Parathyroid adenoma (tissue), 2 donors: ENCODE results near the gene CDC25B.

ENCODE experiments used
- H2AFZ ChIP-seq: fragments of 300-600 bp; sonication (generic); one replicate; pipeline ENCODE4 v1.7.0; 2017; ENCODE audit warnings: antibody characterized with exemption, mild to moderate bottlenecking
- H3K27ac ChIP-seq: fragments of 300-600 bp; sonication (generic); one replicate; pipeline ENCODE4 v1.7.0; 2017
- H3K27me3 ChIP-seq: fragments of 300-600 bp; sonication (generic); one replicate; pipeline ENCODE4 v1.7.0; 2017; ENCODE audit warnings: low read length; ENCODE audit not compliant: control insufficient read depth, insufficient read depth
- H3K36me3 ChIP-seq: fragments of 300-600 bp; sonication (generic); one replicate; pipeline ENCODE4 v1.7.0; 2017; ENCODE audit warnings: low read length; ENCODE audit not compliant: control insufficient read depth, insufficient read depth
- H3K4me1 ChIP-seq: fragments of 300-600 bp; sonication (generic); one replicate; pipeline ENCODE4 v1.7.0; 2017; ENCODE audit warnings: control low read depth
- H3K4me2 ChIP-seq: fragments of 300-600 bp; sonication (generic); one replicate; pipeline ENCODE4 v1.7.0; 2017; ENCODE audit warnings: low read length
- H3K4me3 ChIP-seq: fragments of 300-600 bp; sonication (generic); one replicate; pipeline ENCODE4 v1.7.0; 2017; ENCODE audit warnings: low read depth, low read length
- H3K79me2 ChIP-seq: fragments of 300-600 bp; sonication (generic); one replicate; pipeline ENCODE4 v1.7.0; 2017; ENCODE audit warnings: control low read depth
- H3K9ac ChIP-seq: fragments of 300-600 bp; sonication (generic); one replicate; pipeline ENCODE4 v1.7.0; 2017; ENCODE audit warnings: mild to moderate bottlenecking
- H3K9me3 ChIP-seq: fragments of 300-600 bp; sonication (generic); one replicate; pipeline ENCODE4 v1.7.0; 2017; ENCODE audit warnings: low read length; ENCODE audit not compliant: control insufficient read depth
- TF ChIP-seq, protein P1 (sequence below): fragments of 300-600 bp; sonication (generic); IDR thresholded peaks from one replicate; pipeline ENCODE4 v1.7.0; 2017; ENCODE audit warnings: antibody characterized with exemption, mild to moderate bottlenecking
- donor health status: primary hyperparathyroidism.

The CDC25B gene

DNA sequence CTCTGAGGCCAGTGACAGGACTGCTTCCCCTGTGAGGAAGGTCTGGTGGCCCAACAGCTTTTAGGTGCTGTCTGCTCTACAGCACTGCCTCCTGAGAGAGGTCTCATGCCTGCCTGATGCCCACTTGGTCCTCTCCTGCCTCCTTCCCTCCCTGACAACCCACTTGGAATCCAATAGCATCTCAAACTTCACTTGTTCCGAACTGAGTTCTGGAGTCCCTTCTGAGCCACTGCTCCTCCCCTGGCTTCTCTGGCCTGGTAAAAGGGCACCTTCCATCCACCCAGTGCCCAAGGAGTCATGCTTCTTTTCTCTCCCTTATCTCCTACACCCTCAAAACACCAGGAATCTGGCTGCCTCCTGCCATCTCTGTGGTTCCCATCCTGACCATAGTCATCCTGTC lies 52.5 kb downstream of the CDC25B start:
- H3K4me2 ChIP-seq = no peak overlapping the region
- TF ChIP-seq, protein P1, sequence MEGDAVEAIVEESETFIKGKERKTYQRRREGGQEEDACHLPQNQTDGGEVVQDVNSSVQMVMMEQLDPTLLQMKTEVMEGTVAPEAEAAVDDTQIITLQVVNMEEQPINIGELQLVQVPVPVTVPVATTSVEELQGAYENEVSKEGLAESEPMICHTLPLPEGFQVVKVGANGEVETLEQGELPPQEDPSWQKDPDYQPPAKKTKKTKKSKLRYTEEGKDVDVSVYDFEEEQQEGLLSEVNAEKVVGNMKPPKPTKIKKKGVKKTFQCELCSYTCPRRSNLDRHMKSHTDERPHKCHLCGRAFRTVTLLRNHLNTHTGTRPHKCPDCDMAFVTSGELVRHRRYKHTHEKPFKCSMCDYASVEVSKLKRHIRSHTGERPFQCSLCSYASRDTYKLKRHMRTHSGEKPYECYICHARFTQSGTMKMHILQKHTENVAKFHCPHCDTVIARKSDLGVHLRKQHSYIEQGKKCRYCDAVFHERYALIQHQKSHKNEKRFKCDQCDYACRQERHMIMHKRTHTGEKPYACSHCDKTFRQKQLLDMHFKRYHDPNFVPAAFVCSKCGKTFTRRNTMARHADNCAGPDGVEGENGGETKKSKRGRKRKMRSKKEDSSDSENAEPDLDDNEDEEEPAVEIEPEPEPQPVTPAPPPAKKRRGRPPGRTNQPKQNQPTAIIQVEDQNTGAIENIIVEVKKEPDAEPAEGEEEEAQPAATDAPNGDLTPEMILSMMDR = no peak
- H3K27me3 ChIP-seq = no peaks in the 10 kb centered on the region
- no peaks in the 10 kb centered on the region for H3K36me3 ChIP-seq
- H3K9me3 ChIP-seq = no peaks in the 10 kb centered on the region
- H3K27ac ChIP-seq = no peak overlapping the region
- no peaks in the 10 kb centered on the region for H3K4me1 ChIP-seq
- H3K9ac ChIP-seq = no peak overlapping the region
- H2AFZ ChIP-seq = no peak overlapping the region
- no peak overlapping the region for H3K4me3 ChIP-seq
- H3K79me2 ChIP-seq = peaks cover 18% of the 10 kb centered on the region

DNA sequence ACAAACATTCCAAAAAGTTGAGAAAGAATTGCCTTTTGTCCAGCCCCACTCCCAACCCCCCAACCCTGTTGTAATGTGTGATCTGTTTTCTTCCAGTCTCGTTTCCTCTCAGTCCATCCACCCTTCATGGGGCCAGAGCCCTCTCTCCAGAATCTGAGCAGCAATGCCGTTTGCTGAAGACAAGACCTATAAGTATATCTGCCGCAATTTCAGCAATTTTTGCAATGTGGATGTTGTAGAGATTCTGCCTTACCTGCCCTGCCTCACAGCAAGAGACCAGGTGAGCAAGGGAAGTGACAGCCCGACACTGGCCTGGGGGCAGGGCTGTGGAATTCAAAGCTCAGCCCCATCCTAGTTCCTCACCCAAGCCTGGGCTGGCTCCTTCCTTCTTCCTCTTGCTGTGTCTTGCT lies 58.4 kb downstream of the CDC25B start:
- H3K4me1 ChIP-seq = no peaks in the 10 kb centered on the region
- H3K36me3 ChIP-seq = no peaks in the 10 kb centered on the region
- H3K27ac ChIP-seq = no peak overlapping the region
- no peak overlapping the region for H2AFZ ChIP-seq
- H3K9ac ChIP-seq = no peak overlapping the region
- TF ChIP-seq, protein P1 = no peak
- no peak overlapping the region for H3K4me2 ChIP-seq
- H3K9me3 ChIP-seq = no peaks in the 10 kb centered on the region
- peaks cover 26% of the 10 kb centered on the region for H3K79me2 ChIP-seq
- no peak overlapping the region for H3K4me3 ChIP-seq
- H3K27me3 ChIP-seq = no peaks in the 10 kb centered on the region
